SK-N-SH treated with all-trans-retinoic acid at 6 μM for 48 hours (cell line): ENCODE measurements around the gene CYP26A1.

Experiments used
- ATAC-seq: fragments of 200-7000 bp; cut with Tn5 transposase; 3 replicates; pipeline ENCODE4 v1.9.1; 2020; ENCODE audit warnings: mild to moderate bottlenecking, moderate library complexity
- ARNTL ChIP-seq: fragments of 450-650 bp; formaldehyde crosslinking; IDR thresholded peaks from 2 replicates; pipeline ENCODE4 v1.5.0; 2020; ENCODE audit warnings: low read depth, mild to moderate bottlenecking, moderate library complexity, borderline replicate concordance
- BACH2 ChIP-seq: fragments of 250-450 bp; sonication (Bioruptor Pico); IDR thresholded peaks from 2 replicates; pipeline ENCODE4 v1.9.0; 2021; ENCODE audit warnings: mild to moderate bottlenecking, borderline replicate concordance
- CREB5 ChIP-seq: fragments of 250-450 bp; sonication (Bioruptor Pico); IDR thresholded peaks from 2 replicates; pipeline ENCODE4 v1.5.1; 2020; ENCODE audit warnings: low read depth, mild to moderate bottlenecking, moderate library complexity
- CSDC2 ChIP-seq: fragments of 250-450 bp; sonication (Bioruptor Pico); IDR thresholded peaks from 2 replicates; pipeline ENCODE4 v1.5.0; 2020; ENCODE audit warnings: mild to moderate bottlenecking, moderate library complexity
- ESRRG ChIP-seq: fragments of 250-450 bp; sonication (Bioruptor Pico); IDR thresholded peaks from 2 replicates; pipeline ENCODE4 v1.6.1; 2021; ENCODE audit warnings: mild to moderate bottlenecking
- GLIS3 ChIP-seq: fragments of 250-450 bp; sonication (Bioruptor Pico); IDR thresholded peaks from 2 replicates; pipeline ENCODE4 v1.5.0; 2020; ENCODE audit warnings: mild to moderate bottlenecking, moderate library complexity
- ISL1 ChIP-seq: fragments of 250-450 bp; sonication (Bioruptor Pico); IDR thresholded peaks from 2 replicates; pipeline ENCODE4 v2.1.2; 2022; ENCODE audit warnings: mild to moderate bottlenecking, moderate library complexity
- OSR1 ChIP-seq: fragments of 250-450 bp; sonication (Bioruptor Pico); IDR thresholded peaks from 2 replicates; pipeline ENCODE4 v1.8.0; 2022; ENCODE audit warnings: moderate library complexity, mild to moderate bottlenecking, inconsistent platforms
- PPARA ChIP-seq: fragments of 250-450 bp; sonication (Bioruptor Pico); IDR thresholded peaks from 2 replicates; pipeline ENCODE4 v1.5.0; 2020; ENCODE audit warnings: mild to moderate bottlenecking, borderline replicate concordance
- RARB ChIP-seq: fragments of 250-450 bp; sonication (Bioruptor Pico); IDR thresholded peaks from 2 replicates; pipeline ENCODE4 v1.8.0; 2021; ENCODE audit warnings: mild to moderate bottlenecking, moderate library complexity
- TCF4 ChIP-seq: fragments of 250-450 bp; sonication (Bioruptor Pico); IDR thresholded peaks from 2 replicates; pipeline ENCODE4 v1.8.0; 2021; ENCODE audit warnings: mild to moderate bottlenecking, moderate library complexity, borderline replicate concordance
- TOX ChIP-seq: fragments of 250-450 bp; sonication (Bioruptor Pico); IDR thresholded peaks from 2 replicates; pipeline ENCODE4 v1.8.0; 2021; ENCODE audit warnings: mild to moderate bottlenecking, moderate library complexity, borderline replicate concordance
- TSHZ2 ChIP-seq: fragments of 250-450 bp; sonication (Bioruptor Pico); IDR thresholded peaks from 2 replicates; pipeline ENCODE4 v1.5.0; 2020; ENCODE audit warnings: mild to moderate bottlenecking, moderate library complexity
- ZC3H10 ChIP-seq: fragments of 250-450 bp; sonication (Bioruptor Pico); IDR thresholded peaks from 2 replicates; pipeline ENCODE4 v1.5.1; 2021; ENCODE audit warnings: mild to moderate bottlenecking, moderate library complexity
- ZFP30 ChIP-seq: fragments of 450-650 bp; formaldehyde crosslinking; IDR thresholded peaks from 2 replicates; pipeline ENCODE4 v1.5.0; 2022; ENCODE audit warnings: mild to moderate bottlenecking, moderate library complexity
- ZNF70 ChIP-seq: fragments of 450-650 bp; formaldehyde crosslinking; IDR thresholded peaks from 2 replicates; pipeline ENCODE4 v1.5.0; 2020; ENCODE audit warnings: mild to moderate bottlenecking, moderate library complexity

Gene CYP26A1

GRCh38 chr10:93063977-93064660 is 9.6 kb upstream of the CYP26A1 start:
- TF ChIP-seq TSHZ2 (CRISPR knock-in tag) (no peak), GLIS3 (no peak), ARNTL (CRISPR knock-in tag) (no peak), ESRRG (no peak), TCF4 (CRISPR knock-in tag) (no peak), ISL1 (CRISPR knock-in tag) (no peak)
- ATAC-seq: no peak

GRCh38 chr10:93064874-93065660 is 8.6 kb upstream of the CYP26A1 start:
- no peak for ATAC-seq
- TF ChIP-seq ARNTL (CRISPR knock-in tag): no peak
- no peak for TF ChIP-seq ZNF70
- no peak for TF ChIP-seq TSHZ2 (CRISPR knock-in tag)
- no peak for TF ChIP-seq ESRRG
- TF ChIP-seq CREB5 (CRISPR knock-in tag): no peak
- TF ChIP-seq GLIS3: no peak
- TF ChIP-seq ISL1 (CRISPR knock-in tag): no peak
- TF ChIP-seq TCF4 (CRISPR knock-in tag): no peak
- no peak for TF ChIP-seq OSR1 (CRISPR knock-in tag)
- no peak for TF ChIP-seq PPARA (CRISPR knock-in tag)
- no peak for TF ChIP-seq TOX (CRISPR knock-in tag)
- no peak for TF ChIP-seq RARB (CRISPR knock-in tag)
- no peak for TF ChIP-seq CSDC2 (CRISPR knock-in tag)
- TF ChIP-seq BACH2 (CRISPR knock-in tag): no peak

- ATAC-seq: peak; percentile 51
Observed at GRCh38 chr10:93065675-93066543, 7.8 kb upstream of the CYP26A1 start.

GRCh38 chr10:93066544-93066913 is 7.2 kb upstream of the CYP26A1 start:
- TF ChIP-seq ZC3H10 (CRISPR knock-in tag): no peak

More at GRCh38 chr10:93065675-93066543, 7.8 kb upstream of the CYP26A1 start:
- no peak for TF ChIP-seq TCF4 (CRISPR knock-in tag)
- no peak for TF ChIP-seq ZFP30
- no peak for TF ChIP-seq ZC3H10 (CRISPR knock-in tag)

More at GRCh38 chr10:93066544-93066913, 7.2 kb upstream of the CYP26A1 start:
- no peak for ATAC-seq
